ENCODE results near the gene SLC44A4.
A peak's percentile ranks its signal among the peaks of the same experiment; 100 is the strongest.
"Not testable (repeated sequence)": the region's sequence is repeated elsewhere in the genome, so short reads cannot be mapped to it uniquely, and the experiment has no call there.

The SLC44A4 gene

DNA sequence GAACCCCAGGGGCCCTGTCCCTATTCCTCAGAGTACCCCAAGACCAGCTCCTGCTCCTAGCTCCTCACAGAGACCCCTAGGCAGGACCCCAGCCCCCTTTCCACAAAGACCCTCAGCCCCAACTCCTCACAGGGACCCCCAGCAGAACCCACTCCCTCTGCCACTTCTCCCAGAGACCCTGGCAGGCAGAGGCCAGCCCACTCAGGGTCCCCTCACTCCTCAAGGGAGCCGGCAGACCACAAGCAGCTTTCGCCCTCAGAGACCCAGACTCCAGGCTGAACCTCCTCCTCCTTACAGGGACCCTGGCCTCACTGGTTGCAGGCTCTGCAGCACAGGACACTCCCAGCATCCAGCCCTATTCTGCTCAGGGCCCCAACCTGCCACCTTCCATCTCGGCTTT, 575 bp downstream of the SLC44A4 start:
- no peak for DNase-seq

DNA sequence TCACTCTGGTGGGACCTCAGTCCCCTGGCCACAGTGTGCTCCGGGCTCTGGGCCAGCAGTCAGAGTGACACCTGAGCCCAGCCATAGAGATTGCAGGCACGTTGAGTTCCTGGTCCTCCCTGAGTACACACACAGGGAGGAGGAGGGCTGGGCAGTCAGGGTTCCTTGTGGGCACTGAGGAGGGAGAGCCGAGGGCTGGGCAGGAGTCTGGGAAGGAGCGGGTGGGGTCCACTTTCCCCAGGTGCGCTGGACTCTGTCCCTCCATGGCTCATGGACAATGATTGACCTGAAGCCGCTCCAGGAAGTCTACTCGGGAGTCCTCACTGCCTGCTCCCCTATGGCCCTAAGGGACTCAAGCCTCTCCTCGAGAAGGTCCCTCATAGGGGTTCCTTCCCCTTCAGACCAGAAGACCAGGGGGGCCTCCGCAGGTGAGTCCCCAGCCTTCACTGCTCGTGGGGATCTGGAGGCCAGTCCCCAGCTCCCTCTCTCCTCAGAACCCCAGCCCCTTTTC, 1.1 kb downstream of the SLC44A4 start:
- DNase-seq, result no peak

DNA sequence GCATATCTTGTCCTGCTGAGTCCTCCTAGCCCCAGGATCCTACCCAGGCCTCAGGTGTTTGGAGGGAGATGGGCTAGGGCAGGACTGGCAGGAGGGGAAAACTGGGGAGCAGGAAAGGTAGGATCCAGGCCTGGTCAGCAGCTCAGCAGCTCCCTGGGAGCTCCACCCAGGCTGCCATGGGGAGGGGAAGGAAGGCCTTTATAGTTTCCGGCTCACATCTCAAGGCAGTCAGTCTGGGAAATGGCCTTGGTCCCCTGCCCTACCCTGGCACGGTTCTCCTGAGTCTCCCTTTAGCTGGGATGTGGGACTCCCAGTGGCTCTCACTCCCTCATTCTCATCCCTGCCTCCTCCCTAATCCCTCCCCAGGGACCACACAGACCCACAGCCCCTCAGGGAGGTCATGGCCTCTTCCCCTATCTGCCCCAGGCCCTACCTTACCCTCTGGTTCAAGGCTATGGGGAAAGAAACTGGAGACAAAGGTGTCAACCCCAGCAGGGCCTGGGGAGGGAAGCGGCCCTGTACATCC, 1.6 kb downstream of the SLC44A4 start:
- DNase-seq, result no peak

DNA sequence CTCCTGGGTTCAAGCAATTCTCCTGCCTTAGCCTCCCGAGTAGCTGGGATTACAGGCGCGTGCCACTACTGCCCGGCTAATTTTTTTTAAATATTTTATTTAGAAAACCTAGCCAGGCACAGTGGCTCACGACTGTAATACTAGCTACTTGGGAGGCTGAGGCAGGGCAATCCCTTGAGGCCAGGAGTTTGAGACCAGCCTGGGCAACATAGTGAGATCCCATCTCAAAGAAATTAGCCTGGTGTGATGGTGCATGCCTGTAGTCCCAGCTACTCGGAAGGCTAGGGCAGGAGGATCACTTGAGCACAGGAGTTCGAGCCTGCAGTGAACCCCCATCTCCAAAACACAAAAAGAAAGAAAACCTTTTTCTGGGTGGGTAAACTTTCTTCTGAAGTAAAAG, 2.4 kb downstream of the SLC44A4 start:
- DNase-seq, result no peak

DNA sequence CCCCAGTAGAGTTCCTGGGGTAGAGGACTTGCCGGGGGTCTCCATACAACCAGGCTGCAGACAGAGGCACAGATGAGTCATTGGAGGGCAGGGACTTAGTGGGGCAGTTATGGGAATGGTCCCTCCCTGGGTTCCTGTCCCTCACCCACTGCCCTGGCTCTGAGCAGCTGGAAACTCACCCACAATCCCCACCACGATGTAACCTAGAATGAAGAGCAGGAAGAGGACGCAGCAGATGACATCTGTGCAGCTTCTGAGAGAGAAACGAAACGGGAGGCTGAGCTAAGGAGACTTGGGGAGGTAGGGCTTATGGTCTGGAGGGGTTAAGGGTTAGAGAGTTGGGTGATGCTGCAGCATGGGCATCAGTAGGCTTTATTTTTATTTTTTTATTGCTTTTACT, 2.9 kb downstream of the SLC44A4 start:
- no peak for DNase-seq

DNA sequence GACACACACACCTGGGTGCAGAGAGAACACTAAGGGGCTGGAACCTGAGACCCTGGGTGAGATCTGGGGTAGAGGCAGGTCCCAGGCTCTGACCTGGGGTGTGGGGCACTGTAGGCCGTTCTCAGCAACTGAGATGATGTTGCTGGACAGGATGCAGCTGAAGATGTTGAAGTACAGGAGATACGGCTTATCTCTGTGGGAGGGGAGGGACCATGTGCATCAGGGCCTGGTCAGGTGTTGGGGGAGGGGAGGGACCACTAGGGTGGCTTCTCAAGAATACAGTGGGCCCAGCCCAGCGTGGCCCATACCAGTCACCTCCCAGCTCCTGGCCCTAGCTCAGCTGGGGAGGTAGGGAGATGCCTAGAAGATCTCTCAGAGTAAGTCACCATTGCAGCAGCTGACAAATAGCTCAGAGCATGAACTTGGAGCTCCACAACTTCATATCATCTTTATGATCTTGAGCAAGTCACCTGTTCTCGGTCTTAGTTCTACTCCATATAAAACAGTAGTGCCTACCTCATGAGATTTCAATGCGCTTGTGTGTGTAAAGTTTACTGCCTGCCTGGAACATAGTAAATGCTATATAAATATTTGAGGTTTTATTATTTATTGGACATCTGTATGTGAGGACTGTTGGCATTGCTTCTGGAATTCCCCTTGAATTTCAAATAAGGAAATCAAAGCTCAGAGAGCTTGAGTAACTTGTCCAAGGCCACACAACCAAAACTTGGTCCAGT, 3.8 kb downstream of the SLC44A4 start:
- no peak for DNase-seq

DNA sequence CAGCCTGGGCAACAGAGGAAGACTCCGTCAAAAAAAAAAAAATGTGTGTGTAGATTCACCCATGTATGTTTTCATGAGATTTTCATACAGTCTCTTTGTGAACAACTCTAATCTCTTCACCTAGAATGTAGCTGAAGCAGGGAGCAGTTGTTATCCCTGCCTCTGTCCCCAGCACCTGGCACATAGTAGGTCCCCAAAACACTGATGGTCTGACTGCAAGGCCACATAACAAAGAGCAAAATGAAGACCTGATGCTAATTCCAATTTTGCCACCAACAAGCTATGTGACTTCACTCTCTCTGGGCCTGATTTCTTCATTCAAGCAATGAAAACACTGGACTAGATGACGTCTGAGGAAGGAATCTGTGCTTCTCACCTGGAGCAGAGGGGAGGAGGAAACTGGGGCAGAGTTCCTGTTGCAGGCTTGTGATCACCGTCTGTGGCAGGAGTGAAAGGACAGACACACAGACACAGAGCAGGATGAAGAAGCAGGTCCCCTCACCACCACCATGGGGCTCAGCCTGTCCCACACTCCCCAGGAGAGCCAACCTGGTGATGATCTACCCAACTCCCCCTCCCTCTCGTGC, 4.6 kb downstream of the SLC44A4 start:
- DNase-seq, result no peak

DNA sequence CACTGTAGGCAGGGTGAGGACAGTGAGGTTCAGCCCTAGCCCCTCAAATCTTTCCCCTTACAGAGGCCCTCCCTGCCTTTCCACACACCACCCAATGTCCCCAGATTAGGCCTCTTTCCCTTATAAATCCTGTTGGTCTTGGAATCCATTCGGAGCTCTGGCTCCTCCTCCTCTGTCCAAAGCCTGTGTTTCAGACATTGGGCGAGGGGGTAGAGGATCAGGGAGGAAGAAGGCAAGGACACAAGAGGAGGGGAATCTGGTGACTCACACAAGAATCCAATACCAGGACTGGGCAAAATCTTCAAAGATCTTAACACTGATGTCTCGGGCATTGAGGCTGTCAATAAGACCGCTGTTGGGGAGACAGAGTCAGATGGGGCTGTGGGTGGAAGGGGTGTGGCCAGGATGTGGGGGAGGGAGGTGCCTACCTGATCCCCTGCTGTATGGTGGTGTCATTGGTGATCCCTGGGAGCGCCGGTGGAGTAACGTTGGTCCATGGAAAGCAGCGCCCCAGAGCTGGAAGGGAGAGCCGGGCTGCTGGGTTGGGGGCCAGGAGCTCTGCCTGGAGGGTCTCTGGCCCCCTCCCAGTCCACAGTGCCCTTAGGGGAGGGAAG, 7.6 kb downstream of the SLC44A4 start:
- no peak for DNase-seq

DNA sequence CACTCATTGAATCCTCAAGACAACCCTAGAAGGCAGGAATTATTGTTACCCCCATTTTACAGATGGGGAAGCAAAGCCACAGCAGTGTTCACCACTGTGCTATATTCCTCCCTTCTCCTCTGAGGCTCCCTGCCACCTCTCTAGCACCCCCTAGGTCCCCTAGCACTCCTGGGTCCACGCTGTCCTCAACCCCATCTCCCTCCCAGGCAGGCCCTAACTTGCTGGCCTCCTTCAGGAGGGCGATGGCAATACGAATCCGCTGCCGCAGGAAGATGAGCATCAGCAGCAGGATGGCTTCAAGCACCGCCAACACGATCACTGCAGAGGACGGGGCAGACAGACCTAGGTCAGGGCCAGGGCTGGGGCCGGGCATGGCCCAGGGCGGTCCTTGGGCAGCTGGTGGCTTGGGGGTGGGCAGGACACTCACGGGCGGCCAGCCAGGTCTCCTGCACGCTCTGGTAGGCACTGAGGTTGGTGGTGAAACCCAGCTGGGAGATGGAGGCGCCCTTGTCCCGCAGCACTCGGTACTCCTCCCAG, 8.3 kb downstream of the SLC44A4 start:
- no peak for DNase-seq

DNA sequence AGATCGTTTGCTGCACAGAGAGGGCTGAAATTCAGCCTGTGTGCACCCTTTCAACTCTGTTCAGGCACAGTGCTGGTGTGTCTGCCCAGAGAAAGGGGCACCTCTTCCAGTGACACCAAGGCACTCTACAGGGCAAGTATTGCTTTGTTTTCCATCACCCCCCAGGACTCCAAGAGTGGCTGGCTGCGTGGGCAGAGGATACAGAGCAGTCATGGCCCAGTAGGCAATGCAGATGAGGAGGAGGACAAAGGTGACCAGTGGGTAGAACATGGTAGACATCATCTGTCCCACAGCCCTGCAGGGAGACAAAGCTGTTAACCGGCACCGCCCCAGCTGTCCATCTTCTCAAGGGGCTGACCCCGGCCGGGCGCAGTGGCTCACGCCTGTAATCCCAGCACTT, 9.5 kb downstream of the SLC44A4 start:
- no peak for DNase-seq

DNA sequence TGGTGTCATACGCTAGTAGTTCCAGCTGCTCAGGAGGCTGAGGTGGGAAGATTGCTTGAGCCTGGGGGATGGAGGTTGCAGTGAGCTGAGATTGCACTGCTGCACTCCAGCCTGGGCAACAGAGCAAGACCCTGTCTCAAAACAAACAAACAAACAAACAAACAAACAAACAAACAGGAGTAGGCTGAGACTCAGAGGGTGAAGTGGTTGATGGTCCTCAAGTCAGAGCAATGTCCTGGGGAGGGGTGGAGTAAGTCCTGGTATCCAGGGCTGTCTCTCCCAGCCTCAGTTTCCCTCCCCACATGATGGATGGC, 10.2 kb downstream of the SLC44A4 start:
- DNase-seq, result not testable (repeated sequence)

DNA sequence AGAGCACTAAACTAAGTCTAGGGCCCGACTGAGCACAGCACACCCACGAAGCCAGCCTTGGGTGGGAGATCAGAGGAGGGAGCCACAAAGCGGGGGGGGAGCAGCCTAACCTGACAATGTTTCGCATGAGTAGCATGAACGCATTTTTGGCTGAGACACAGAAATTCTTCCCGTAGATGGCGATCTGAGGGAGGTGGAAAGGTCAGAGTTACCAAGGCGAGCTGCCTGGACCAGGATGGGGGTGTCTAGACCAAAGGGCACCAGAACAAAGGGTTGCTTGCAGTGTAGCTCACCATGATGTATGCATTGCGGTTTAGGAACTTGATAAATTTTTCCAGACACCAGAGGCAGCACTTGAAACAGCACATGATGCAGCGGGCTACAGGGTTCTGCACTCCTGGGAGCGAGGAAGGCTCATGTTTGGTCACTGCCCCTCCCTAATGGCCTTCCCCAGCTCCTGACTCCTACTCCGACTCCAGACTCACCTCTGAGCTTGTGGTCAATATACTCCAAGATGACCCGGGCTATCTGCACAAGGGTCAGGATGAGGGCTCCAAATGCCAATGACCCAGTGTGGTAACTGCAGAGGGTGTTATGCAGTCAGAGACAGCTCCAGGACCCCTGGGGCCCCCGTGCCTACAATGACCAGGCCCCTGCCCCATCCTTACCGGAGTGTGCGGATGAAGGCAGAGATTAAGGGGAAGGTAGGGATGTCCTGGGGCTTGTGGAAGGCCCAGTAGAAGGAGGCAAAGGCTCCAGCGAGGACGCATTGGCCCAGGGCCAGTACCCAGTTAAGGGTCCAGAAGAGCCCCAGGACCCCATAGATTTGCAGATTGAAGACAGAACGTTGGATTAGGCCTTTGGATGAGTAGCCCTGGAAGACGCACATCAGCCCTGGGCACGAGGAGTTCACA, 13.3 kb downstream of the SLC44A4 start:
- DNase-seq, result no peak

DNA sequence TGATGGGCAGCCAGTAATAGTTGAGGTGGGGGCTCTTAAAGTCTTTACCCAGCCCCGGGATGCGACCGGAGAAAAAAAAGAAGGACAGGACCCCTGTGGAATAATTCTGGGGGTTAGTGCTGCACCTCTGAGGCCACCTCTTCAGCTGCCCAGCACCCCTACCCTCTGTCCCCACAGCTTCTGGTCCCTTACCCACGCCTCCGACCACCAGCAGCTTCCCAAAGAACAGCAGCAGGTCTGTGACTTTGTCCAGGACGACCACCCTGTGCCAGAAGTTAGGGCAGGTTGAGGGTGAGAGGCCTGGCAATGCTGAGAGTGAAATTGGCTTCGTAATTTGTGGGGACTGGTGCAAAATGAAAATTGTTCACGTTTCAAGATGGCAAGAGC, 14.0 kb downstream of the SLC44A4 start:
- DNase-seq, result no peak

DNA sequence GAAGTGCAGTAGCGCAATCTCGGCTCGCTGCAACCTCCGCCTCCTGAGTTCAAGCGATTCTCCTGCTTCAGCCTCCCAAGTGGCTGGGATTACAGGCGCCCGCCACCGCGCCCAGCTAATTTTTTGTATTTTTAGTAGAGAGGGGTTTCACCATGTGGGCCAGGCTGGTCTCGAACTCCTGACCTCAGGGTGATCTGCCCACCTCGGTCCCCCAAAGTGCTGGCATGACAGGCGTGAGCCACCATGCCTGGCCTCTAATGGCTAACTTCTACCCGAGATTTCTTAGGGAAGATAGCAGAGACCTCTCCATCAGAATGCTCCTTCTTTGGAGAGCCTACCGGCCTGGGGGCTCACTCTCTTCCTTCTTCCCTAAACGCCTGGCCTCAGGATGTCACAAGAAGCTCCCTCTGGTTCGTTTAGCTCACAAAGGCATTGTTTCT, 14.7 kb downstream of the SLC44A4 start:
- not testable (repeated sequence) for DNase-seq

DNA sequence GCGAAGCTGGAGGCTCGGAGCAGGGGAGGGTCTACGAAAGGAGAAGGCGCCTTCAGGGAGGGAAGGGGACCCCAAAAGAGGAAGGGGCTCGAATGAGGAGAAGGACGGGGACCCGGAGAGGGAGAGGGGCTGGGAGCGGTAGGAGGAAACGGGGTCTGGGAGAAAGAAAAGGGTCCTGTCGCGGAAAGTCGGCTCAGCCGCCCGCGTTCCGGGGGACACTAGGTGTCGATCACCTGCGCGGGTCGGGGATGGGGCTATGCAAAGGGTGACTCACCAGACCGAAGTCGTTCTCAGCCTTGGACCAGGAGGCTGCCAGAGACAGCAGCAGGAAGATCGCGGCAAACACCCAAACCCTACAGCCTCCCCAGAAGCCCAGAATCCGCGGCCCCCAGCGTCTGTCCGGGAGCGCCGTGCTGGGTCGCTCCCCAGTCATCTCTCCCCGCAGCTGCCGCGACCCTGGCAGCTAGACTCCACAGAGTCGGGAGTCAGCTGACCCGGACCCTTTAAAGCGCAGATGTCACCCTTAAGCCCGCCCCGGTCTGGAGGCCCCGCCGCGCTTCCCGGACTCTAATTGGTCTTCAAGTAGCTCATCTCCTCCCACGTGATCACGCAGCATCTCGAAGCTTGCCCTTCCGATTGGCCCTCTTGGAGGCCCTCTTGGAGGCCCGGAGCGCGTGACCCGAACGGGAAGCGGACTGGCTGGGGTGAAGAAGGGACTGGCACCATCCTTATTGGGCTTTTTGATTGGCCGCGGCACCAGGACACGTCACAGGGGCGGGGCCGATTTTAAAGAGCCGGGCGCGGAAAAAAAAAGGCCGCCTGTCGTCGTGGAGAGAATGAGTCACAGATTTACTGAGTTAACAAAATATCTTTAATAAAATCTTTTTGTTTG, 16.2 kb downstream of the SLC44A4 start, which contains the start of gene NEU1:
NEU1 (minus strand) TSS at position 478 of the 892 bp plus-strand sequence; CDS start at position 433, 45 bp downstream.
- DNase-seq, result peak; percentile 100

DNA sequence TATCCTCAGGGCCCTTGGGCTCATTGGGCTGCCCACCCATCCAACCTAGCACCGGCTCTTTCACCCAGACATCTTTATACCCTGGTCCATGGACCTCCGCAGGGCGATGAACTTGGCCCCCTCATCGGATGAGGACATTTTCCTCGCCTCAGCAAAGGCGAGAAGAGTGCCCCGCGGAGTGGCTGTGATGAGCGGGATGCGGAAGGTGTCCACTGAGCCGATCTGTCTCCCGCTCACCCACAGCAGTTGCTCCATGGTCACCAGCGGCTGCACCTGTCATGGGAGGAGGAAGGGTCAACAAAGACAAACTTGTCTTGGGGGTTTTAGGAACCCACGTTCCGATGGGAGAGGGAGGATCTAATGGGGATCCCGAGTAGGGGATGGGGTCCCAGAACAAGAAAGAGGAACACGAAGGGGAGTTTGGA, 16.9 kb downstream of the SLC44A4 start:
- DNase-seq, result no peak

DNA sequence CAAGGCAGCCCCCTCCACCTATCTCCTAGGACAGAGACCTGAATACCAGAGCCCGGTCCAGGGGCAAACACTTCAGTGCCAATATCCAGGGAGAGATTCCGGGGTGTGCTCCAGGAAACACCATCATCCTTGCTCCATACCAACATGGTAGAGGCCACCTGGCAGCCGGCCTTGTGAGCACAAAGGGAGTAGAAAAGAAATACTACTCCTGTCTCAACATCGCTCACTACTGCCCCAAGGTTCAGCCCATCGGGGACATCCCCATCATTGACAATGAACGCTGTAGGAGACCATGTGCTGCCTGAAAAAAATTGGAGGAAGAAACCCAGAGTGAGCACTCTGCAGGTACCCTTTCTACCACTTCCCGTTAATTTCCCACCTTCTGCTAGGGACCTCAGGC, 17.6 kb downstream of the SLC44A4 start:
- no peak for DNase-seq

DNA sequence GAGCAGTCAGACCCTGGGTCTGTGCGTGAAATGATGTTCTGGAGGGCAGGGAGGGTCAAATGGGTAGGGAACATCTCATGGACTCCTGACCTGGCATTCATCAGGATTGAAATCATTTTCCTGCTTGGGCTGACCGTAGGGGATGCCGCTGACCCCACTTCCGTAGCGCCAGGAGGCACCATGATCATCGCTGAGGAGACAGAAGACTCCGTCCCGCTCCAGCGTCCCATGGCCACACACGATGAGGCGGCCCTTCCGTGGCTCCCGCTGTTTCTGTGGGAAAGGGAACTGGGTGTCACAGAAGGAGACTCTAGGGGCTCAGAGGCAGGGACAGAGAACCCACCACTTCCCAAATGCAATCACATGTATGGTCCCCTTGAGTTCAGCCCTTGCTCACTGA, 18.4 kb downstream of the SLC44A4 start:
- no peak for DNase-seq

DNA sequence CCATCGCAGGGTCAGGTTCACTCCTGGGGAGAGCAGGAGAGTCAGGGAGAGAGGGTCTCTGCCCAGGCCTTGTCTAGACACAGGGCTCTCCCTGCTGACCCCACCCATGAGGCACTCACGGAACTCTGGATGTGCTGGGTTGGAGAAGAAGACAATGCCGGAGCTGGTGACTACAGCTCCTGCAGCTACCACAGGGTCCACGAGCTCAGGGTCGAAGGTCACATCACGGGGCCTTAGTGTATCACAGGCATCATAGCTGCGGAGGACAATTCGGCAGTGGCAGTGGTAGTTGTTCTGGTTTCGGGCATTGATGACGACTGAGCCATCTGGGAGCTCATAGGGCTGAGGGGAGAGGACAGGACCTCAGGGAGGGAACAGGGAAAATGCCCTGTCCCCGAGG, 18.9 kb downstream of the SLC44A4 start:
- no peak for DNase-seq

DNA sequence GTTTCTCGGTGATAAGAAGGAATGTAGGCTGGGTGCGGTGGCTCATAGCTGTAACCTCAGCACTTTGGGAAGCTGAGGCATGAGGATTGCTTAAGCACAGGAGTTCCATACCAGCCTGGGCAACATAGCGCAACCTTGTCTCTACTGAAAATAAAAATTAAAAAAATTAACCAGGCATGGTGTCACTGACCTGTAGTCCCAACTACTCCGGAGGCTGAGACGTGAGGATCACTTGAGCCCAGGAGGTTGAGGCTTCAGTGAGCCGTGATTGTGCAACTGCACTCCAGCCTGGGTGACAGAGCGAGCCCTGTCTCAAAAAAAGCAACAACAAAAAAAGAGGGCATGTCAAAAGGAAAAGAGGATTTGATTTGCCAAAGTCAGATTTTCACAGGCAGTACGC, 20.1 kb downstream of the SLC44A4 start:
- no peak for DNase-seq

DNA sequence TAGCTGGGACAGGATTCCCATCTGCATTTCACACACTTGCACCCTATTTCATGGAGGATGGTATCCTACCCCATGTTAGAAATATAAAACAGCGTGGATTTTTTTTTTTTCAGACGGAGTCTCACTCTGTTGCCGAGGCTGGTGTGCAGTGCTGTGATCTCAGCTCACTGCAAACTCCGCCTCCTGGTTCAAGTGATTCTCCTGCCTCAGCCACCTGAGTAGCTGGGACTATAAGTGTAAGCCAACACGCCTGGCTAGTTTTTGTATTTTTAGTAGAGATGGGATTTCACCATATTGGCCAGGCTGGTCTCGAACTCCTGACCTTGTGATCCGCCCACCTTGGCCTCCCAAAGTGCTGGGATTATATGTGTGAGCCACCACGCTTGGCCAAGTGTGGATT, 21.0 kb downstream of the SLC44A4 start:
- not testable (repeated sequence) for DNase-seq

All from CD4-positive, alpha-beta T cell treated with Interleukin-12 subunit alpha and Interleukin-12 subunit beta, for 1 hour (primary cell).